Testis (tissue), 2 donors: ENCODE results near the gene CDH22.

ENCODE experiments used
- CTCF ChIP-seq, 3 experiments: fragments of 450-650 bp in 2 of 3; fragments of 200-600 bp in 1 of 3; sonication (generic) in 1 of 3; IDR thresholded peaks; one replicate each; pipeline ENCODE4 v1.5.1; 2016 to 2019; ENCODE audit warnings: antibody characterized with exemption in 3 of 3, mild to moderate bottlenecking in 2 of 3, moderate library complexity in 1 of 3
- POLR2A ChIP-seq: fragments of 450-650 bp; IDR thresholded peaks from one replicate; pipeline ENCODE4 v1.6.1; 2017; ENCODE audit warnings: antibody characterized with exemption, mild to moderate bottlenecking, moderate library complexity

GRCh38 chr20:46232539-46232938, 75.8 kb downstream of the CDH22 start:
- TF ChIP-seq POLR2A (no peak), CTCF (IDR thresholded peaks at IDR 0.05) (no peak)
